Measurements from ENCODE around the gene SNX27.

DNA sequence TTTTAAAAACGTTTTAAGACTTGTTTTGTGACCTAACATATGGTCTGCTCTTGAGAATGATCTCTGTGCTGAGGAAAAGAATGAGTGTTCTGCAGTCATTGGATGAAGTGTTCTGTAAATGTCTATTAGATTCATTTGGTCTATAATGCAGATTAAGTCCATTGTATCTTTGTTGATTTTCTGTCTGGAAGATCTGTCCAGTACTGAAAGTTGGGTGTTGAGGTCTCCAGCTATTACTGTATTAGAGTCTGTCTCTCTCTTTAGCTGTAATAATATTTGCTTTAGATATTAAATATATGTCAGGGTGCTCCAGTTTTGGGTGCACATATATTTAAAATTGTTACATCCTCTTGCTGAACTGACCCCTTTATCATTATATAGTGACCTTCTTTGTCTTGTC, 61.6 kb downstream of the SNX27 start:
- TF ChIP-seq, protein P1, sequence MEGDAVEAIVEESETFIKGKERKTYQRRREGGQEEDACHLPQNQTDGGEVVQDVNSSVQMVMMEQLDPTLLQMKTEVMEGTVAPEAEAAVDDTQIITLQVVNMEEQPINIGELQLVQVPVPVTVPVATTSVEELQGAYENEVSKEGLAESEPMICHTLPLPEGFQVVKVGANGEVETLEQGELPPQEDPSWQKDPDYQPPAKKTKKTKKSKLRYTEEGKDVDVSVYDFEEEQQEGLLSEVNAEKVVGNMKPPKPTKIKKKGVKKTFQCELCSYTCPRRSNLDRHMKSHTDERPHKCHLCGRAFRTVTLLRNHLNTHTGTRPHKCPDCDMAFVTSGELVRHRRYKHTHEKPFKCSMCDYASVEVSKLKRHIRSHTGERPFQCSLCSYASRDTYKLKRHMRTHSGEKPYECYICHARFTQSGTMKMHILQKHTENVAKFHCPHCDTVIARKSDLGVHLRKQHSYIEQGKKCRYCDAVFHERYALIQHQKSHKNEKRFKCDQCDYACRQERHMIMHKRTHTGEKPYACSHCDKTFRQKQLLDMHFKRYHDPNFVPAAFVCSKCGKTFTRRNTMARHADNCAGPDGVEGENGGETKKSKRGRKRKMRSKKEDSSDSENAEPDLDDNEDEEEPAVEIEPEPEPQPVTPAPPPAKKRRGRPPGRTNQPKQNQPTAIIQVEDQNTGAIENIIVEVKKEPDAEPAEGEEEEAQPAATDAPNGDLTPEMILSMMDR (conservative IDR thresholded peaks at IDR 0.05 in 1 of 2, IDR thresholded peaks at IDR 0.05 in 1 of 2; ENCODE audit: low read depth in 1 of 2, low read length in 2 of 2) = no peak
- TF ChIP-seq EZH2 (IDR thresholded peaks at IDR 0.05; ENCODE audit: low read length, missing control alignments) = no peak

Measured in fibroblast of lung (primary cell).